GM23338 (cell line): ENCODE results near the gene OR5M8. TPM values are rescaled to one million over a fixed set of nuclear protein-coding genes. Genes with fewer than 3 reads are reported as not detected.

Source experiments
- ATAC-seq: fragments of 200-7000 bp; cut with Tn5 transposase; 3 replicates; pipeline ENCODE4 v1.9.1; 2020
- DNase-seq: peaks from one replicate; pipeline ENCODE4 v3.0.0-alpha.2; 2015; ENCODE audit warnings: low spot score
- H2AFZ ChIP-seq: fragments of 200-600 bp; sonication (generic); 2 replicates; pipeline ENCODE4 v1.8.0; 2016; ENCODE audit warnings: antibody characterized with exemption, mild to moderate bottlenecking, moderate library complexity
- H3F3A ChIP-seq: fragments of 200-600 bp; sonication (generic); replicated peaks from 2 replicates; pipeline ENCODE4 v1.8.0; 2017; ENCODE audit warnings: antibody characterized with exemption, mixed run types, low read depth
- H3K27ac ChIP-seq: fragments of 200-600 bp; sonication (generic); 2 replicates; pipeline ENCODE4 v1.6.1; 2016; ENCODE audit warnings: low read depth
- H3K27me3 ChIP-seq: fragments of 200-600 bp; sonication (generic); 2 replicates; pipeline ENCODE4 v1.8.0; 2016; ENCODE audit warnings: mild to moderate bottlenecking, mixed run types, moderate library complexity; ENCODE audit not compliant: insufficient read depth
- H3K36me3 ChIP-seq: fragments of 200-600 bp; sonication (generic); 2 replicates; pipeline ENCODE4 v1.8.0; 2016; ENCODE audit warnings: mild to moderate bottlenecking; ENCODE audit not compliant: insufficient read depth
- H3K4me1 ChIP-seq: fragments of 200-600 bp; sonication (generic); 2 replicates; pipeline ENCODE4 v1.8.0; 2016; ENCODE audit warnings: mild to moderate bottlenecking, moderate library complexity; ENCODE audit not compliant: insufficient read depth
- H3K4me2 ChIP-seq: fragments of 200-600 bp; sonication (generic); 2 replicates; pipeline ENCODE4 v1.7.1; 2017; ENCODE audit warnings: mixed run types
- H3K4me3 ChIP-seq: fragments of 200-600 bp; sonication (generic); 2 replicates; pipeline ENCODE4 v1.6.1; 2016; ENCODE audit warnings: mixed run types
- H3K79me2 ChIP-seq: fragments of 200-600 bp; sonication (generic); replicated peaks from 2 replicates; pipeline ENCODE4 v1.8.0; 2017; ENCODE audit warnings: mild to moderate bottlenecking; ENCODE audit not compliant: insufficient read depth
- H3K9me2 ChIP-seq: fragments of 200-600 bp; sonication (generic); 2 replicates; pipeline ENCODE4 v1.8.0; 2017; ENCODE audit not compliant: insufficient read depth
- H4K20me1 ChIP-seq: fragments of 200-600 bp; sonication (generic); replicated peaks from 2 replicates; pipeline ENCODE4 v1.8.0; 2017; ENCODE audit warnings: mild to moderate bottlenecking; ENCODE audit not compliant: insufficient read depth
- H3K27ac Mint-ChIP-seq: 2 replicates; pipeline ENCODE4 v1.8.0; 2020; ENCODE audit warnings: inconsistent platforms, mild to moderate bottlenecking, moderate library complexity, mixed read lengths
- H3K27me3 Mint-ChIP-seq: 3 replicates; pipeline ENCODE4 v1.8.0; 2022; ENCODE audit warnings: low read depth, mild to moderate bottlenecking, moderate library complexity, mixed read lengths, inconsistent platforms; ENCODE audit not compliant: insufficient read depth, poor library complexity
- H3K36me3 Mint-ChIP-seq: 3 replicates; pipeline ENCODE4 v1.8.0; 2021; ENCODE audit warnings: low read depth, mild to moderate bottlenecking, inconsistent platforms, moderate library complexity, mixed read lengths
- H3K4me1 Mint-ChIP-seq: 3 replicates; pipeline ENCODE4 v1.8.0; 2020; ENCODE audit warnings: mild to moderate bottlenecking, inconsistent platforms, mixed read lengths
- H3K4me3 Mint-ChIP-seq: 3 replicates; pipeline ENCODE4 v1.8.0; 2021; ENCODE audit warnings: moderate library complexity, mild to moderate bottlenecking, inconsistent platforms, mixed read lengths
- H3K9me3 Mint-ChIP-seq: 3 replicates; pipeline ENCODE4 v1.8.0; 2020; ENCODE audit warnings: moderate library complexity, mild to moderate bottlenecking, inconsistent platforms, mixed read lengths
- EZH2 ChIP-seq: fragments of 200-600 bp; sonication (generic); IDR thresholded peaks from one replicate; pipeline ENCODE4 v1.8.0; 2017; ENCODE audit warnings: antibody characterized with exemption, mild to moderate bottlenecking, low read depth; ENCODE audit not compliant: unreplicated experiment
- EZH2phosphoT487 ChIP-seq: fragments of 200-600 bp; sonication (generic); IDR thresholded peaks from one replicate; pipeline ENCODE4 v1.8.1; 2018; ENCODE audit warnings: antibody characterized with exemption; ENCODE audit not compliant: unreplicated experiment
- NANOG ChIP-seq: IDR thresholded peaks from 2 replicates; pipeline ENCODE4 v1.6.1; 2016; ENCODE audit warnings: antibody characterized with exemption, borderline replicate concordance
- POLR2AphosphoS5 ChIP-seq: IDR thresholded peaks from 2 replicates; pipeline ENCODE4 v1.6.1; 2016; ENCODE audit warnings: antibody characterized with exemption, low read depth
- ZNF331 ChIP-seq: fragments of 250-450 bp; sonication (Bioruptor Pico); IDR thresholded peaks from 2 replicates; pipeline ENCODE4 v1.5.0; 2020; ENCODE audit warnings: low read depth, mild to moderate bottlenecking, moderate library complexity
- polyA plus RNA-seq: library from polyadenylated mRNA; unstranded; fragments of >200 nt; fragmentation: Nextera tagmentation; extraction: Ambion mirVana; gene quantifications from 2 replicates; pipeline ENCODE4 v1.2.1, GENCODE V29; 2016
- total RNA-seq: library from RNA; depleted of rRNA; stranded (reverse); fragments of >200 nt; shearing (Covaris generic); gene quantifications from 2 replicates; pipeline ENCODE4 v1.2.3, GENCODE V29; 2014
- TF ChIP-seq, protein P1 (sequence below), 2 experiments: fragments of 200-600 bp in 1 of 2; sonication (generic) in 1 of 2; conservative IDR thresholded peaks; 2 replicates each; pipeline versions ENCODE4 v1.5.1 to v1.6.1; 2016 to 2017; ENCODE audit warnings: antibody characterized with exemption in 2 of 2, low read depth in 2 of 2, mild to moderate bottlenecking in 2 of 2, moderate library complexity in 1 of 2
- TF ChIP-seq, protein P2 (sequence below): IDR thresholded peaks from 2 replicates; pipeline ENCODE4 v1.6.1; 2016; ENCODE audit warnings: antibody characterized with exemption
- TF ChIP-seq, protein P3 (sequence below): fragments of 250-450 bp; sonication (Bioruptor Pico); IDR thresholded peaks from 2 replicates; pipeline ENCODE4 v1.5.0; 2020; ENCODE audit warnings: mild to moderate bottlenecking, moderate library complexity

Gene OR5M8
- total and polyA plus RNA-seq, 2 experiments from 2014 or later, result not detected

DNA sequence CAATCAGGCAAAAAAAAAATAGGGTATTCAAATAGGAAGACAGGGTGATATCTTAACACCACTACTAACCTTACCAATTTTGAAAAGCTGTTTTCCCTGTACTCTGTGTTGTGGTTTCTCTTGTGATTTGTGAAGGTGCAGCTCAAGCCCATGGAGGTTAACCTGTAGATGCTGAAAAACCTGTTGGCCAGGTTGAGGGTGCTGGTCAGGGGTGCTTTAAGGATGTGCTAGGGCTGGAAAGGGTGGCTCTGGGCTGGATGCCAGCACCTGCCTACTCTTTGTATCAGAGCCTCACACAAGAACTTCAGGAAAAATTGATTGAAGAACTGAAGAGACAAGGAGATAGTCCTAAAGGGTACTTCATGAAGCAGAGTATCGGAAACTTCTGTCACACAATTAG is 18.3 kb upstream of the OR5M8 start:
- H3F3A ChIP-seq, result no peaks in the 10 kb centered on the region
- H2AFZ ChIP-seq, result no peak overlapping the region
- no peak overlapping the region for H3K4me2 ChIP-seq
- Mint-ChIP-seq H3K9me3 (no peaks in the 10 kb centered on the region; the same call in 2 of the 3 replicates), H3K36me3 (no peaks in the 10 kb centered on the region), H3K4me3 (no peak overlapping the region), H3K4me1 (no peaks in the 10 kb centered on the region), H3K27me3 (peaks cover 1% of the 10 kb centered on the region), H3K27ac (no peak overlapping the region)
- no peaks in the 10 kb centered on the region for H4K20me1 ChIP-seq
- ATAC-seq, result no peak
- H3K4me3 ChIP-seq, result no peak overlapping the region
- TF ChIP-seq NANOG (no peak), POLR2AphosphoS5 (no peak), ZNF331 (CRISPR knock-in tag) (no peak), EZH2 (no peak), EZH2phosphoT487 (no peak)
- TF ChIP-seq, protein P1, sequence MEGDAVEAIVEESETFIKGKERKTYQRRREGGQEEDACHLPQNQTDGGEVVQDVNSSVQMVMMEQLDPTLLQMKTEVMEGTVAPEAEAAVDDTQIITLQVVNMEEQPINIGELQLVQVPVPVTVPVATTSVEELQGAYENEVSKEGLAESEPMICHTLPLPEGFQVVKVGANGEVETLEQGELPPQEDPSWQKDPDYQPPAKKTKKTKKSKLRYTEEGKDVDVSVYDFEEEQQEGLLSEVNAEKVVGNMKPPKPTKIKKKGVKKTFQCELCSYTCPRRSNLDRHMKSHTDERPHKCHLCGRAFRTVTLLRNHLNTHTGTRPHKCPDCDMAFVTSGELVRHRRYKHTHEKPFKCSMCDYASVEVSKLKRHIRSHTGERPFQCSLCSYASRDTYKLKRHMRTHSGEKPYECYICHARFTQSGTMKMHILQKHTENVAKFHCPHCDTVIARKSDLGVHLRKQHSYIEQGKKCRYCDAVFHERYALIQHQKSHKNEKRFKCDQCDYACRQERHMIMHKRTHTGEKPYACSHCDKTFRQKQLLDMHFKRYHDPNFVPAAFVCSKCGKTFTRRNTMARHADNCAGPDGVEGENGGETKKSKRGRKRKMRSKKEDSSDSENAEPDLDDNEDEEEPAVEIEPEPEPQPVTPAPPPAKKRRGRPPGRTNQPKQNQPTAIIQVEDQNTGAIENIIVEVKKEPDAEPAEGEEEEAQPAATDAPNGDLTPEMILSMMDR (conservative IDR thresholded peaks at IDR 0.05; ENCODE audit: low read depth in 2 of 2), result no peak
- TF ChIP-seq, protein P2, sequence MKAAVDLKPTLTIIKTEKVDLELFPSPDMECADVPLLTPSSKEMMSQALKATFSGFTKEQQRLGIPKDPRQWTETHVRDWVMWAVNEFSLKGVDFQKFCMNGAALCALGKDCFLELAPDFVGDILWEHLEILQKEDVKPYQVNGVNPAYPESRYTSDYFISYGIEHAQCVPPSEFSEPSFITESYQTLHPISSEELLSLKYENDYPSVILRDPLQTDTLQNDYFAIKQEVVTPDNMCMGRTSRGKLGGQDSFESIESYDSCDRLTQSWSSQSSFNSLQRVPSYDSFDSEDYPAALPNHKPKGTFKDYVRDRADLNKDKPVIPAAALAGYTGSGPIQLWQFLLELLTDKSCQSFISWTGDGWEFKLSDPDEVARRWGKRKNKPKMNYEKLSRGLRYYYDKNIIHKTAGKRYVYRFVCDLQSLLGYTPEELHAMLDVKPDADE, result no peak
- no peaks in the 10 kb centered on the region for H3K4me1 ChIP-seq
- no peaks in the 10 kb centered on the region for H3K27me3 ChIP-seq
- H3K79me2 ChIP-seq, result no peaks in the 10 kb centered on the region
- no peaks in the 10 kb centered on the region; the same call in 1 of the 2 replicates for H3K36me3 ChIP-seq
- H3K9me2 ChIP-seq, result no peaks in the 10 kb centered on the region
- H3K27ac ChIP-seq, result no peak overlapping the region
- DNase-seq, result no peak

DNA sequence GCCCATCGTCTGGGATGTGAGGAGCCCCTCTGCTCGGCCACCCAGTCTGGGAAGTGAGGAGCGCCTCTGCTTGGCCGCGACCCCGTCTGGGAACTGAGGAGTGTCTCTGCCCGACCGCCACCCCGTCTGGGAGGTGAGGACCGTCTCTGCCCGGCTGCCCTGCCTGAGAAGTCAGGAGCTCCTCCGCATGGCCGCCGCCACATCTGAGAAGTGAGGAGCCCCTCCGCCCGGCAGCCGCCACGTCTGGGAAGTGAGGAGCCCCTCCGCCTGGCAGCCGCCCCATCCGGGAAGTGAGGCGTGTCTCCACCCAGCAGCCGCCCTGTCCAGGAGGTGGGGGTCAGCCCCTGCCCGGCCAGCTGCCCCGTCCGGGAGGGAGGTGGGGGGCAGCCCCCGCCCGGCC is 5.8 kb upstream of the OR5M8 start:
- H3K4me3 Mint-ChIP-seq, result no peak overlapping the region
- H4K20me1 ChIP-seq, result no peaks in the 10 kb centered on the region
- no peak overlapping the region for H3K27ac Mint-ChIP-seq
- TF ChIP-seq, protein P2, result no peak
- TF ChIP-seq ZNF331 (CRISPR knock-in tag), result no peak
- TF ChIP-seq, protein P3, sequence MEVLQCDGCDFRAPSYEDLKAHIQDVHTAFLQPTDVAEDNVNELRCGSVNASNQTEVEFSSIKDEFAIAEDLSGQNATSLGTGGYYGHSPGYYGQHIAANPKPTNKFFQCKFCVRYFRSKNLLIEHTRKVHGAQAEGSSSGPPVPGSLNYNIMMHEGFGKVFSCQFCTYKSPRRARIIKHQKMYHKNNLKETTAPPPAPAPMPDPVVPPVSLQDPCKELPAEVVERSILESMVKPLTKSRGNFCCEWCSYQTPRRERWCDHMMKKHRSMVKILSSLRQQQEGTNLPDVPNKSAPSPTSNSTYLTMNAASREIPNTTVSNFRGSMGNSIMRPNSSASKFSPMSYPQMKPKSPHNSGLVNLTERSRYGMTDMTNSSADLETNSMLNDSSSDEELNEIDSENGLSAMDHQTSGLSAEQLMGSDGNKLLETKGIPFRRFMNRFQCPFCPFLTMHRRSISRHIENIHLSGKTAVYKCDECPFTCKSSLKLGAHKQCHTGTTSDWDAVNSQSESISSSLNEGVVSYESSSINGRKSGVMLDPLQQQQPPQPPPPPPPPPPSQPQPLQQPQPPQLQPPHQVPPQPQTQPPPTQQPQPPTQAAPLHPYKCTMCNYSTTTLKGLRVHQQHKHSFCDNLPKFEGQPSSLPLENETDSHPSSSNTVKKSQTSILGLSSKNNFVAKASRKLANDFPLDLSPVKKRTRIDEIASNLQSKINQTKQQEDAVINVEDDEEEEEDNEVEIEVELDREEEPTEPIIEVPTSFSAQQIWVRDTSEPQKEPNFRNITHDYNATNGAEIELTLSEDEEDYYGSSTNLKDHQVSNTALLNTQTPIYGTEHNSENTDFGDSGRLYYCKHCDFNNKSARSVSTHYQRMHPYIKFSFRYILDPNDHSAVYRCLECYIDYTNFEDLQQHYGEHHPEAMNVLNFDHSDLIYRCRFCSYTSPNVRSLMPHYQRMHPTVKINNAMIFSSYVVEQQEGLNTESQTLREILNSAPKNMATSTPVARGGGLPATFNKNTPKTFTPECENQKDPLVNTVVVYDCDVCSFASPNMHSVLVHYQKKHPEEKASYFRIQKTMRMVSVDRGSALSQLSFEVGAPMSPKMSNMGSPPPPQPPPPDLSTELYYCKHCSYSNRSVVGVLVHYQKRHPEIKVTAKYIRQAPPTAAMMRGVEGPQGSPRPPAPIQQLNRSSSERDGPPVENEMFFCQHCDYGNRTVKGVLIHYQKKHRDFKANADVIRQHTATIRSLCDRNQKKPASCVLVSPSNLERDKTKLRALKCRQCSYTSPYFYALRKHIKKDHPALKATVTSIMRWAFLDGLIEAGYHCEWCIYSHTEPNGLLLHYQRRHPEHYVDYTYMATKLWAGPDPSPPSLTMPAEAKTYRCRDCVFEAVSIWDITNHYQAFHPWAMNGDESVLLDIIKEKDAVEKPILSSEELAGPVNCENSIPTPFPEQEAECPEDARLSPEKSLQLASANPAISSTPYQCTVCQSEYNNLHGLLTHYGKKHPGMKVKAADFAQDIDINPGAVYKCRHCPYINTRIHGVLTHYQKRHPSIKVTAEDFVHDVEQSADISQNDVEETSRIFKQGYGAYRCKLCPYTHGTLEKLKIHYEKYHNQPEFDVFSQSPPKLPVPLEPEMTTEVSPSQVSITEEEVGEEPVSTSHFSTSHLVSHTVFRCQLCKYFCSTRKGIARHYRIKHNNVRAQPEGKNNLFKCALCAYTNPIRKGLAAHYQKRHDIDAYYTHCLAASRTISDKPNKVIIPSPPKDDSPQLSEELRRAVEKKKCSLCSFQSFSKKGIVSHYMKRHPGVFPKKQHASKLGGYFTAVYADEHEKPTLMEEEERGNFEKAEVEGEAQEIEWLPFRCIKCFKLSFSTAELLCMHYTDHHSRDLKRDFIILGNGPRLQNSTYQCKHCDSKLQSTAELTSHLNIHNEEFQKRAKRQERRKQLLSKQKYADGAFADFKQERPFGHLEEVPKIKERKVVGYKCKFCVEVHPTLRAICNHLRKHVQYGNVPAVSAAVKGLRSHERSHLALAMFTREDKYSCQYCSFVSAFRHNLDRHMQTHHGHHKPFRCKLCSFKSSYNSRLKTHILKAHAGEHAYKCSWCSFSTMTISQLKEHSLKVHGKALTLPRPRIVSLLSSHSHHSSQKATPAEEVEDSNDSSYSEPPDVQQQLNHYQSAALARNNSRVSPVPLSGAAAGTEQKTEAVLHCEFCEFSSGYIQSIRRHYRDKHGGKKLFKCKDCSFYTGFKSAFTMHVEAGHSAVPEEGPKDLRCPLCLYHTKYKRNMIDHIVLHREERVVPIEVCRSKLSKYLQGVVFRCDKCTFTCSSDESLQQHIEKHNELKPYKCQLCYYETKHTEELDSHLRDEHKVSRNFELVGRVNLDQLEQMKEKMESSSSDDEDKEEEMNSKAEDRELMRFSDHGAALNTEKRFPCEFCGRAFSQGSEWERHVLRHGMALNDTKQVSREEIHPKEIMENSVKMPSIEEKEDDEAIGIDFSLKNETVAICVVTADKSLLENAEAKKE, result no peak
- TF ChIP-seq EZH2, result no peak

More for the DNA sequence above, 5.8 kb upstream of the OR5M8 start:
- Histone ChIP-seq H3K36me3 (no peaks in the 10 kb centered on the region), H3K27ac (no peak overlapping the region), H3K4me1 (no peaks in the 10 kb centered on the region), H2AFZ (no peak overlapping the region), H3K4me2 (no peak overlapping the region), H3K27me3 (no peaks in the 10 kb centered on the region), H3K79me2 (no peaks in the 10 kb centered on the region), H3F3A (no peaks in the 10 kb centered on the region), H3K9me2 (no peaks in the 10 kb centered on the region; the same call in 1 of the 2 replicates), H3K4me3 (no peak overlapping the region)
- Mint-ChIP-seq H3K4me1 (no peaks in the 10 kb centered on the region), H3K9me3 (peaks cover 25% of the 10 kb centered on the region), H3K36me3 (peaks cover 12% of the 10 kb centered on the region; the same call in 2 of the 3 replicates), H3K27me3 (peaks cover 2% of the 10 kb centered on the region)
- ATAC-seq (no peak), DNase-seq (no peak)
